Heart right ventricle (tissue), 16 donors: ENCODE data around the gene GFOD1. TPM values are rescaled to one million over a fixed set of nuclear protein-coding genes. Genes with fewer than 3 reads are reported as not detected.

Experiments used
- ATAC-seq, 8 donors: fragments of 200-7000 bp; cut with Tn5 transposase; one replicate each; pipeline ENCODE4 v1.9.1; 2020; ENCODE audit warnings: mild to moderate bottlenecking in 8 of 8, moderate library complexity in 8 of 8, moderate number of reproducible peaks in 1 of 8
- DNase-seq, 2 donors: peaks; one replicate each; pipeline ENCODE4 v3.0.0-alpha.2; 2020
- H3K27ac ChIP-seq, 10 donors: fragments of 200-600 bp; sonication (generic) in 2 of 10; one replicate each; pipeline versions ENCODE4 v1.5.0 to v1.8.0; 2020 to 2022; ENCODE audit warnings: mild to moderate bottlenecking in 3 of 10
- H3K27me3 ChIP-seq, 7 donors: fragments of 200-600 bp; one replicate each; pipeline ENCODE4 v1.8.0; 2021 to 2022; ENCODE audit warnings: mild to moderate bottlenecking in 2 of 7
- H3K36me3 ChIP-seq, 9 donors: fragments of 200-600 bp; sonication (generic) in 1 of 9; one replicate each; pipeline versions ENCODE4 v1.5.0 to v1.8.0; 2020 to 2022; ENCODE audit warnings: mild to moderate bottlenecking in 2 of 9
- H3K4me1 ChIP-seq, 9 donors: fragments of 200-600 bp; sonication (generic) in 1 of 9; one replicate each; pipeline versions ENCODE4 v1.5.0 to v1.8.0; 2020 to 2022; ENCODE audit warnings: mild to moderate bottlenecking in 4 of 9
- H3K4me3 ChIP-seq, 10 donors: fragments of 200-600 bp; sonication (generic) in 2 of 10; one replicate each; pipeline versions ENCODE4 v1.5.0 to v1.8.0; 2020 to 2022; ENCODE audit warnings: mild to moderate bottlenecking in 7 of 10, moderate library complexity in 2 of 10
- H3K9me3 ChIP-seq, 11 donors: fragments of 200-600 bp in 10 of 11; sonication (generic) in 2 of 11; one replicate each; pipeline versions ENCODE4 v1.5.0 to v1.8.0; 2013 to 2022; ENCODE audit warnings: mild to moderate bottlenecking in 2 of 11, control low read depth in 1 of 11, moderate library complexity in 1 of 11
- CTCF ChIP-seq, 9 donors: fragments of 200-600 bp; sonication (generic) in 2 of 9; IDR thresholded peaks; one replicate each; pipeline versions ENCODE4 v1.5.0 to v1.8.0; 2021 to 2022; ENCODE audit warnings: antibody characterized with exemption in 9 of 9, mild to moderate bottlenecking in 5 of 9, moderate library complexity in 1 of 9
- WGBS, 2 donors: extraction: QIAGEN DNeasy Blood & Tissue Kit; methylation state at CpG; one replicate each; pipeline ENCODE4 v1.1.7; 2013; ENCODE audit warnings: inconsistent platforms in 1 of 2; 5-methylcytosine and 5-hydroxymethylcytosine counted together
- intact Hi-C, 10 donors: fragments of 100-400 bp; cut with DNase I; formaldehyde crosslinking; loops; one replicate each; pipeline versions ENCODE4 v1.11.1 to v1.14.2; 2022
- polyA plus RNA-seq, 2 donors: library from polyadenylated mRNA; stranded (reverse); fragments of 200-250 nt; gene quantifications; one replicate each; pipeline ENCODE4 v1.2.3, GENCODE V29; 2013
- total RNA-seq, 10 donors: library from RNA; stranded (reverse); fragmentation: NEBNext Ultra II Directional in 3 of 10; extraction: Animal tissue kit (Norgen Biotek cat#: 25700) in 3 of 10; gene quantifications; one replicate each; pipeline versions ENCODE4 v1.2.1 to v1.2.4, GENCODE V29; 2021 to 2023
- donor health status: Arrhythmogenic right ventricular cardiomyopathy.
- donor health status: ischemic (EF 13 %, LVEDD 7.1; RV severe dilation, severe dysfunction).
- donor health status: healthy with polysubstance abuse.
- donor health status: DM: no; HTN: yes; CAD: no.
- donor health status: DM: no; HTN: no; CAD: no.
- donor health status: ischemic (EF 25% LVEDD 6.9; RV normal size, moderate dysfunction).
- donor health status: ischemic (EF 25% LVEDD 5.7; RV mildly dilated, moderate dysfunction).
- donor health status: healthy.
- donor health status: DM: yes; HTN: yes; CAD: no.
- donor health status: Ischemic cardiomyopathy.
- donor health status: ischemic (EF 35%, LVEDD 5.7; RV mildly dilated, moderate dysfunction).
- donor health status: nonischemic (EF 11% LVEDD 7.7; RV severe dilation, severe dysfunction).
- donor health status: DM: yes; HTN: yes; CAD: no.
- donor health status: PGD.
- donor health status: ischemic (EF 29% LVEDD 5.4; RV normal size, mild dysfunction).
- donor health status: nonischemic (EF 23%, LVEDD 6.1; RV moderate dilation, normal function).

The GFOD1 gene
- total and polyA plus RNA-seq, 12 donors = 13.8 to 96.5 (median 37.0) TPM

- no peaks in the 10 kb centered on the region for H3K9me3 ChIP-seq
- TF ChIP-seq CTCF (IDR thresholded peaks at IDR 0.05) = no peak
- intact Hi-C loops = loop anchor here in 8 of 10 donors (5.0 to 10.0 kb wide), 10 partner anchors 38 to 152 kb away; partner anchors contain the start of gene SIRT5 (in 5 of the 8)
- DNase-seq (no peak), ATAC-seq (no peak)
- peaks cover 3 to 31% (median 24%) of the 10 kb centered on the region in 9 donors for H3K4me1 ChIP-seq
- H3K36me3 ChIP-seq = no peaks in the 10 kb centered on the region
- WGBS, 2 donors = 77 to 86% methylated on average over 8 of the region's 8 CpGs
- peak overlapping the region in 1 of 10 donors; percentile 85 for H3K4me3 ChIP-seq
- H3K27me3 ChIP-seq = no peaks in the 10 kb centered on the region
- peak overlapping the region in 6 of 10 donors; percentile 68 to 97 (median 90) for H3K27ac ChIP-seq
Measured at GRCh38 chr6:13488896-13489237, 1.5 kb upstream of the GFOD1 start.

GRCh38 chr6:13488015-13488895 is 855 bp upstream of the GFOD1 start:
- ATAC-seq (peak in 7 of 8 donors; percentile 4 to 34 (median 29)), DNase-seq (peak; percentile 37 to 65)
- Histone ChIP-seq H3K27ac (peak overlapping the region; percentile 68 to 97 (median 84)), H3K27me3 (no peaks in the 10 kb centered on the region), H3K9me3 (no peaks in the 10 kb centered on the region), H3K36me3 (peaks cover 0 to 5% (median 0%) of the 10 kb centered on the region in 9 donors), H3K4me1 (peaks cover 3 to 37% (median 30%) of the 10 kb centered on the region in 9 donors), H3K4me3 (peak overlapping the region; percentile 36 to 98 (median 87))
- WGBS, 2 donors = 15 to 16% methylated on average over 57 of the region's 57 CpGs
- intact Hi-C loops = loop anchor here in 8 of 10 donors (5.0 to 10.0 kb wide), 10 partner anchors 39 to 151 kb away; partner anchors contain the start of gene SIRT5 (in 5 of the 8)
- no peak for TF ChIP-seq CTCF (IDR thresholded peaks at IDR 0.05)

- no peaks in the 10 kb centered on the region for H3K9me3 ChIP-seq
- no peak for TF ChIP-seq CTCF (IDR thresholded peaks at IDR 0.05)
- H3K27me3 ChIP-seq = no peaks in the 10 kb centered on the region
- intact Hi-C loops = loop anchor here in 8 of 10 donors (2.0 to 10.0 kb wide), 14 partner anchors 40 to 150 kb away; partner anchors contain the start of gene SIRT5 (in 6 of the 8)
- peaks cover 3 to 51% (median 43%) of the 10 kb centered on the region in 9 donors for H3K4me1 ChIP-seq
- H3K27ac ChIP-seq = peak overlapping the region; percentile 91 to 98 (median 94)
- WGBS, 2 donors = 0% methylated on average over 38 to 39 of the region's 39 CpGs
- DNase-seq = peak; percentile 54 to 61
- ATAC-seq = peak; percentile 25 to 64 (median 44)
- H3K4me3 ChIP-seq = peak overlapping the region; percentile 69 to 98 (median 90)
- H3K36me3 ChIP-seq = peaks cover 0 to 12% (median 0%) of the 10 kb centered on the region in 9 donors
Measured at GRCh38 chr6:13486679-13487121, 700 bp downstream of the GFOD1 start.

GRCh38 chr6:13485923-13486562 is 1.4 kb downstream of the GFOD1 start:
- Histone ChIP-seq H3K27me3 (no peaks in the 10 kb centered on the region), H3K27ac (peak overlapping the region; percentile 91 to 98 (median 94)), H3K4me1 (peaks cover 5 to 57% (median 47%) of the 10 kb centered on the region in 9 donors), H3K9me3 (no peaks in the 10 kb centered on the region), H3K36me3 (peaks cover 0 to 12% (median 0%) of the 10 kb centered on the region in 9 donors), H3K4me3 (peak overlapping the region; percentile 69 to 98 (median 90))
- no peak for TF ChIP-seq CTCF (IDR thresholded peaks at IDR 0.05)
- 1% methylated on average over 38 of the region's 38 CpGs for WGBS, 2 donors
- ATAC-seq (peak; percentile 4 to 61 (median 49)), DNase-seq (peak in 1 of 2 donors; percentile 42)
- intact Hi-C loops = loop anchor here in 8 of 10 donors (2.0 to 10.0 kb wide), 15 partner anchors 41 to 149 kb away; partner anchors contain the start of gene SIRT5 (in 6 of the 8)
